ENCODE data around the gene SLC45A2.

Gene SLC45A2

GRCh38 chr5:33975852-33976251 lies 8.6 kb downstream of the SLC45A2 start:
- Histone ChIP-seq H3K4me2 (ENCODE audit: low read length) (no peak overlapping the region), H3K27me3 (ENCODE audit: control insufficient read depth, insufficient read depth, low read length) (no peaks in the 10 kb centered on the region), H3K36me3 (ENCODE audit: control insufficient read depth, insufficient read depth, low read length) (no peaks in the 10 kb centered on the region), H3K9ac (no peak overlapping the region), H3K4me1 (no peaks in the 10 kb centered on the region), H3K4me3 (ENCODE audit: low read depth, low read length) (no peak overlapping the region), H2AFZ (no peak overlapping the region), H3K9me3 (ENCODE audit: control insufficient read depth, low read length) (no peaks in the 10 kb centered on the region), H3K27ac (no peak overlapping the region), H3K79me2 (no peaks in the 10 kb centered on the region)
- no peak for TF ChIP-seq CTCF (IDR thresholded peaks at IDR 0.05)

GRCh38 chr5:33973271-33973670 lies 11.2 kb downstream of the SLC45A2 start:
- Histone ChIP-seq H3K4me3 (ENCODE audit: low read depth, low read length) (no peak overlapping the region), H3K9me3 (ENCODE audit: control insufficient read depth, low read length) (no peaks in the 10 kb centered on the region), H2AFZ (no peak overlapping the region), H3K27ac (no peak overlapping the region), H3K27me3 (ENCODE audit: control insufficient read depth, insufficient read depth, low read length) (no peaks in the 10 kb centered on the region), H3K9ac (no peak overlapping the region), H3K79me2 (no peaks in the 10 kb centered on the region), H3K4me1 (no peaks in the 10 kb centered on the region), H3K4me2 (ENCODE audit: low read length) (no peak overlapping the region), H3K36me3 (ENCODE audit: control insufficient read depth, insufficient read depth, low read length) (no peaks in the 10 kb centered on the region)
- no peak for TF ChIP-seq CTCF (IDR thresholded peaks at IDR 0.05)

GRCh38 chr5:33969572-33970452 lies 14.7 kb downstream of the SLC45A2 start:
- Histone ChIP-seq H3K79me2 (no peaks in the 10 kb centered on the region), H3K36me3 (ENCODE audit: control insufficient read depth, insufficient read depth, low read length) (no peaks in the 10 kb centered on the region), H3K27me3 (ENCODE audit: control insufficient read depth, insufficient read depth, low read length) (no peaks in the 10 kb centered on the region), H3K4me1 (no peaks in the 10 kb centered on the region), H3K4me2 (ENCODE audit: low read length) (no peak overlapping the region), H3K9ac (no peak overlapping the region), H3K9me3 (ENCODE audit: control insufficient read depth, low read length) (no peaks in the 10 kb centered on the region), H3K4me3 (ENCODE audit: low read depth, low read length) (no peak overlapping the region), H2AFZ (peak overlapping the region; percentile 1), H3K27ac (no peak overlapping the region)
- peak; percentile 27 for TF ChIP-seq CTCF (IDR thresholded peaks at IDR 0.05)

- no peak overlapping the region for H3K4me2 ChIP-seq (ENCODE audit: low read length)
- no peak overlapping the region for H3K4me3 ChIP-seq (ENCODE audit: low read depth, low read length)
- no peaks in the 10 kb centered on the region for H3K4me1 ChIP-seq
- no peak overlapping the region for H3K27ac ChIP-seq
- no peaks in the 10 kb centered on the region for H3K79me2 ChIP-seq
- no peak overlapping the region for H2AFZ ChIP-seq
- no peak for TF ChIP-seq CTCF (IDR thresholded peaks at IDR 0.05)
- no peaks in the 10 kb centered on the region for H3K36me3 ChIP-seq (ENCODE audit: control insufficient read depth, insufficient read depth, low read length)
- H3K27me3 ChIP-seq (ENCODE audit: control insufficient read depth, insufficient read depth, low read length) = no peaks in the 10 kb centered on the region
- no peak overlapping the region for H3K9ac ChIP-seq
- H3K9me3 ChIP-seq (ENCODE audit: control insufficient read depth, low read length) = no peaks in the 10 kb centered on the region
Observed at GRCh38 chr5:33968211-33969005, 16.1 kb downstream of the SLC45A2 start.
